MM.1S (cell line): ENCODE measurements around the gene SPAG16.

Experiments
- EZH2 ChIP-seq: fragments of 300-600 bp; sonication (generic); optimal IDR thresholded peaks from 2 replicates; pipeline ENCODE3; 2017; ENCODE audit warnings: low read depth, mild to moderate bottlenecking, antibody characterized with exemption, low read length, mixed read lengths
- TF ChIP-seq, protein P1 (sequence below): fragments of 300-600 bp; sonication (generic); IDR thresholded peaks from 2 replicates; pipeline ENCODE4 v1.5.1; 2016; ENCODE audit warnings: antibody characterized with exemption, low read length, mixed read lengths

DNA sequence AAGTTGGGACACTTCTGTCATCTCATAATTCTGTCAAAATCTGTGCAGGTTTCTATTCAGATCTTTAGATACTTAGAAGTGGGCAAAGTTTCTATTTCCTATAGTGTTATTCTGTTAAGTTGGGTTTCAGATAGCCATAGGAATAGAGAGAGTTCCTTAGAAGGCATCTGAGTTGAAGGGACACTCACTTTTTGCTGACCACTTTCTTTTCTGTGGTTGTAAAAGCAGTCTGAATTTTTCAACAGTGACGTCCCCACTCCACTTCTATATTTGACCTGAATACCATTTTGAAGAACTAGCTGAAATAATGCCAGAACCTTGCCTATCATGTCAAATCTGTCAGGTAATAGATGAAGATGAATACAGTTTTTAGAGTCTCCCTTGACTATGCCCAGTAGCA is 267.3 kb downstream of the SPAG16 start:
- TF ChIP-seq, protein P1, sequence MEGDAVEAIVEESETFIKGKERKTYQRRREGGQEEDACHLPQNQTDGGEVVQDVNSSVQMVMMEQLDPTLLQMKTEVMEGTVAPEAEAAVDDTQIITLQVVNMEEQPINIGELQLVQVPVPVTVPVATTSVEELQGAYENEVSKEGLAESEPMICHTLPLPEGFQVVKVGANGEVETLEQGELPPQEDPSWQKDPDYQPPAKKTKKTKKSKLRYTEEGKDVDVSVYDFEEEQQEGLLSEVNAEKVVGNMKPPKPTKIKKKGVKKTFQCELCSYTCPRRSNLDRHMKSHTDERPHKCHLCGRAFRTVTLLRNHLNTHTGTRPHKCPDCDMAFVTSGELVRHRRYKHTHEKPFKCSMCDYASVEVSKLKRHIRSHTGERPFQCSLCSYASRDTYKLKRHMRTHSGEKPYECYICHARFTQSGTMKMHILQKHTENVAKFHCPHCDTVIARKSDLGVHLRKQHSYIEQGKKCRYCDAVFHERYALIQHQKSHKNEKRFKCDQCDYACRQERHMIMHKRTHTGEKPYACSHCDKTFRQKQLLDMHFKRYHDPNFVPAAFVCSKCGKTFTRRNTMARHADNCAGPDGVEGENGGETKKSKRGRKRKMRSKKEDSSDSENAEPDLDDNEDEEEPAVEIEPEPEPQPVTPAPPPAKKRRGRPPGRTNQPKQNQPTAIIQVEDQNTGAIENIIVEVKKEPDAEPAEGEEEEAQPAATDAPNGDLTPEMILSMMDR, result no peak
- no peak for TF ChIP-seq EZH2
